Epithelial cell of proximal tubule (primary cell): ENCODE data around the gene DOCK1. TPM values are rescaled to one million over a fixed set of nuclear protein-coding genes. Genes with fewer than 3 reads are reported as not detected.

Source experiments
- DNase-seq: peaks from one replicate; pipeline ENCODE4 v3.0.0-alpha.2; 2011; ENCODE audit warnings: low read depth
- H3K4me3 ChIP-seq: 2 replicates; pipeline ENCODE4 v1.5.1; 2011; ENCODE audit warnings: low read depth, mild to moderate bottlenecking, low read length
- total RNA-seq: library from RNA; depleted of rRNA; stranded (reverse); fragments of >200 nt; gene quantifications from 2 replicates; pipeline ENCODE4 v1.2.3, GENCODE V29; 2015
- TF ChIP-seq, protein P1 (sequence below): conservative IDR thresholded peaks from 2 replicates; pipeline ENCODE4 v1.5.1; 2012; ENCODE audit warnings: low read depth, mild to moderate bottlenecking, low read length

DOCK1 gene
- total RNA-seq, 1 donor from 2014 or later: 31.9 TPM

DNA sequence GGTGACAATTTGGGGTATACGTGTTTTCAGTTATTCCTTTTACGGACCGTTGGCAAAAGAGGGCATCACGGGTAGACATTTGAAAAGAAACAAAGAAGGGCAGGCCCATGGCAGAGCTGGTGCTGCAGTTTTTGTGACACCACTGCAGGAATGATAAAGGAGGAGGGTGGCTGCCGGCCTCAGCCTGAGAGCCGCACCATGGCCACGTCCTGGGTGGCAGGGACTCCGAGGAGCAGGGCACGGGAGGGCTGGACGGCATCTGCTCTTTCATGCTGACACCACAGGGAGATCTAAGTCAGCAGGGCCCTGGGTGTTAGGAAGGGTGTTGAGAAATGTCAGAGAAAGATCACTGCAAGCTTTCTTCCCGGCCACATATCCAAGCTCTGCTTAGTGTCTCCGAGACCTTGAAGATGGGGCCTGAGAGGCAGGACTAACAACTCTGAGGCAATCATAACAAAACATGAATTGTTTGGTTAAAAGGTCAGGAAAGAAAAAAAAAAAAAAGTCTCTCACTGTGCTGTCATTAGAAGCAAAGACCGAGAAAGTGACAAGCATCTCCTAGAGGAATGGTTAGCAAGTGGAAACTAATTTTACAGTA is 254.5 kb downstream of the DOCK1 start:
- no peak overlapping the region for H3K4me3 ChIP-seq
- TF ChIP-seq, protein P1, sequence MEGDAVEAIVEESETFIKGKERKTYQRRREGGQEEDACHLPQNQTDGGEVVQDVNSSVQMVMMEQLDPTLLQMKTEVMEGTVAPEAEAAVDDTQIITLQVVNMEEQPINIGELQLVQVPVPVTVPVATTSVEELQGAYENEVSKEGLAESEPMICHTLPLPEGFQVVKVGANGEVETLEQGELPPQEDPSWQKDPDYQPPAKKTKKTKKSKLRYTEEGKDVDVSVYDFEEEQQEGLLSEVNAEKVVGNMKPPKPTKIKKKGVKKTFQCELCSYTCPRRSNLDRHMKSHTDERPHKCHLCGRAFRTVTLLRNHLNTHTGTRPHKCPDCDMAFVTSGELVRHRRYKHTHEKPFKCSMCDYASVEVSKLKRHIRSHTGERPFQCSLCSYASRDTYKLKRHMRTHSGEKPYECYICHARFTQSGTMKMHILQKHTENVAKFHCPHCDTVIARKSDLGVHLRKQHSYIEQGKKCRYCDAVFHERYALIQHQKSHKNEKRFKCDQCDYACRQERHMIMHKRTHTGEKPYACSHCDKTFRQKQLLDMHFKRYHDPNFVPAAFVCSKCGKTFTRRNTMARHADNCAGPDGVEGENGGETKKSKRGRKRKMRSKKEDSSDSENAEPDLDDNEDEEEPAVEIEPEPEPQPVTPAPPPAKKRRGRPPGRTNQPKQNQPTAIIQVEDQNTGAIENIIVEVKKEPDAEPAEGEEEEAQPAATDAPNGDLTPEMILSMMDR: no peak

DNA sequence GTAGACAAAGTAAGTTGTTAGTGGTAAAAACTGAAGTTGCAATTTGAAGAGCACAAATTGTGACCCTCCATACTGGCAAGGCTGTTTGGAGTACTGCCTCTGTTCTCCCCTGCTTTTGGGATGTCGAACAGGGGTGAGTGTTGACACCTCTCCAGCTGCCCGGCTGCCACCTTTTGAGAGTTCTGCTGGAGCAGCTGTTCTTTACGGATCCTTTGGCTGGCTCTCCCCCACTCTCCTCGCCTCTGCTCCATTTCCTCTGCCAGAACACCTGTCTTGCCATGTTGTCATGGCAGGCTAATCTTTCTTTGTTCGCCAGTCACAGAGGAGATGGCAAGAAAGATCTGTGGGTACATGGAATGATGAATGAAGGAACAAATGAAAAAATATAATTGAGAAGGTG is 256.3 kb downstream of the DOCK1 start:
- no peak for DNase-seq

More for the DNA sequence above, 254.5 kb downstream of the DOCK1 start:
- no peak for DNase-seq

DNA sequence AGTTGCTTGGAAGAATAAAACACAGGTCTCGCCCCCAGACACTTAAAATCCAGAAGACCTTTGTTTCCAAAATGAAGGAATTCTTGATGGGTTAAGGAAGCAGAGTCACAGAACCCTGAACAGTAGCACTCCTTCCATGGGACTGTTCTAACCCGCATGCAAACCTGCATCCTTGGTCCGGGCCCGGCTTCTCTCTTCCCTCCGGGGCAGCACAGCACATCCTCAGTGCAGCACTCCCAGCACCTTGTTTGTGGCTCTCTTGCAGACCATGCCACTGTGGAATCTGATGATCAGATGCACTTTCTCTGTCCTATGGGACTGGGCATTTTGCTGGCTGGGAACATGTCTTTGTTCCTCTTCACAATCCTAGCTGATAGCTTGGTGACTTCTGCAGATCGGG is 257.6 kb downstream of the DOCK1 start:
- TF ChIP-seq, protein P1: no peak
- DNase-seq: no peak
- H3K4me3 ChIP-seq: no peak overlapping the region

More for the DNA sequence above, 256.3 kb downstream of the DOCK1 start:
- TF ChIP-seq, protein P1: no peak
- no peak overlapping the region for H3K4me3 ChIP-seq

DNA sequence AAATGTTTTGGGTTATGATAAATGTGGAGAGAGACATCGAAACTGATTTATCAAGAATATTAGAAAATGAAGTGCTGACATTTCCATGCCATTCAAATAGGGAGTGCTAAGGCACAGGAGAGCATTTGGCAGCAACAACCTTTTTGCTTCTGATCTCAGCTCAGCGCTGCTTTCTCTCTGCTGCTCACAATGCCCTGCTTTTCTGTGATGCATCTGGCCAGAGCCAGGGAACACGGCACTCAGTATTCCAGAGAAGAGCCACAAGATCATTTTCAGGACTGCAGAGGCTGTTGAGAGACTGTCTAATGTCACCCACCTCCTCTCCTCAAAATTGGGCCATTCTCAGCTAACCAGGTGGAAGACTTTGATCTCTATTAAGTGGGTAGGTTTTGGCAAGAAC is 263.0 kb downstream of the DOCK1 start:
- TF ChIP-seq, protein P1: no peak
- H3K4me3 ChIP-seq: no peak overlapping the region
- no peak for DNase-seq

DNA sequence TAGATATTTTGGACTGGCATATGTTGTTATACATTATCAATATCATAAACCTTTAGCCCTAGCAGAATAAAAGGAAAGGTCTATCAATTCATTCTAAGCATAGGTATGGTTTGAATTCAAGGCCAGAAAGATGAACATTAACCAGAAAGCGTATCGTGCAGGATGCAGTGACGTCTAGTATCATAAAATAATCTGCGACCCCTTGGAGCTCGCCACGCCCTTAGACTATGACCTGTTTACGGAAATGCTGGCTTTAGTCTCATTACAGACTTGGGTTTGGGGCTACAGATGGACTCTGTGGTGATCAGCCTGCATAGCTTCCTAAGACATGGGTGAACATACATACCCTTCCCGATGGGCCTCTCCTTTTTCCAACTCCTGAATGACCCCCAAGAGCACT is 269.6 kb downstream of the DOCK1 start:
- H3K4me3 ChIP-seq: no peak overlapping the region
- DNase-seq: no peak
- TF ChIP-seq, protein P1: no peak

DNA sequence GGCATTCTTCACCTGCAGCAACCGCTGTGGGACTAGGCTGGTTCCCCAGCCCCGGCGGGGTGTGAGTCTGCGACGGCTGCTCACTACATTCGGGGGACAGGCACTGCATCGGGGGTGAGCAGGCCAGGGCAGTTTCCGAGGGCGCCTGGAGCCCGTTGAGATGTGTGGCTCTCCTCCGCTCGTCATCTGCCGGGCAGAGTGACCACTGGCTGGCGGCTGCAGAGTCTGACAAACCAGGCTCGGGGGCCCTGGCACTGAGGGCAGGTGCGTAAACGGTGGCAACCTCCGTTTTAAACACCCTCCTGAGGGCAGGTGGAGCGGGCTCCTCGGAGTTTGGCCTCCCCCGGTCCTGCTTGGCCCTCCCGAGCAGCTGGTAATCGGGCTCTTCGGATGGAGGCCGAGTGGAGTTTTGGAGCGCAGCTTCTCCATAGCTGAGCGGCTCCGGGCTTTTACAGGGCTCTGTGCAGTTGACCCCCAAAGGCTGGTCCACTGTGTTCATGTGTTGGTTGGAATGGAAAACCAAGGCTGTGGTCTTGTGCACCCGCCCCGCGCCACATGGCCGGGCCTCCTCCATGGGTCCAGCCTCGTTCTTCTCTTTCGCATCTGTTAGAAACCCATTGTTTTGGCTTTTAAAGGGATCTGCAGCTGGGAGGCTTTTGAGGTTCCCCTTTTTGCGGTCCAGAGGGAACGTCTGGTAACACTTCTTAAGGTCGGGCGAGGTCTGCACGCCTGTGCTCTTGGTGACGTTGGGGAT is 270.3 kb downstream of the DOCK1 start:
- DNase-seq: no peak
- TF ChIP-seq, protein P1: no peak
- H3K4me3 ChIP-seq: no peak overlapping the region

DNA sequence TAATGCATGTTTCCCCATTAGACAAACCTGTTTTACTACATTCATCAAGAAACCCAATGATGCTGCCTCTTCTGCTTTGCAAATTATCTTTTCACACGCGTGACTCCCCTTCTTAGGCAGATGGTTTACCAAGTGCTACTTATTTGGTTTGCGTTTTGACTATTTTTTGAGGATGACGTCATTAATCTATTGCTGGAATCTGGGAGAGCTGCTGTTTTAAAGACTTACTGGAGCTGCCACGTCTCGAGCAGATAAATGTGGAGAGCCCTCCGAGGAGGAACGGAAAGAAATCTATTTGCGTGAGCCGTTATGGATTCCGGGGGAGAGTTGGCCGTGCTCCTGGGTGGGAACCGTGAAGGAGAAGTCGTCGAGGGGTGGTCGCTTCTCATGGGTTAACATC is 271.4 kb downstream of the DOCK1 start:
- TF ChIP-seq, protein P1: no peak
- no peak overlapping the region for H3K4me3 ChIP-seq
- DNase-seq: no peak
